WTC11 (cell line): ENCODE data around the gene HID1. TPM values are rescaled to one million over a fixed set of nuclear protein-coding genes. Genes with fewer than 3 reads are reported as not detected.

ENCODE experiments used
- ATAC-seq: fragments of 200-7000 bp; cut with Tn5 transposase; 2 replicates; pipeline ENCODE4 v1.10.0; 2021; ENCODE audit warnings: mild to moderate bottlenecking, moderate library complexity
- CTCF ChIA-PET: fragments of 300-600 bp; sonication (Branson Sonifier 250); formaldehyde crosslinking; loops from one replicate; lab custom pipeline; 2021; ENCODE audit warnings: antibody characterized with exemption; lab: Charles Lee
- POLR2A ChIA-PET: fragments of 350-600 bp; sonication (Branson Sonifier 250); formaldehyde crosslinking; loops from one replicate; lab custom pipeline; 2021; ENCODE audit warnings: antibody characterized with exemption; lab: Charles Lee
- DNase-seq: peaks from one replicate; pipeline ENCODE4 v3.0.0; 2021; ENCODE audit warnings: low spot score
- H3K27ac Mint-ChIP-seq: 2 replicates; pipeline ENCODE4 v1.8.0; 2021; ENCODE audit warnings: mixed read lengths
- H3K27me3 Mint-ChIP-seq: 2 replicates; pipeline ENCODE4 v1.8.0; 2021; ENCODE audit warnings: low read depth, mild to moderate bottlenecking, moderate library complexity, mixed read lengths
- H3K36me3 Mint-ChIP-seq: 2 replicates; pipeline ENCODE4 v1.8.0; 2021; ENCODE audit warnings: mixed read lengths
- H3K4me1 Mint-ChIP-seq: 2 replicates; pipeline ENCODE4 v1.8.0; 2022; ENCODE audit warnings: mixed read lengths
- H3K4me3 Mint-ChIP-seq: 2 replicates; pipeline ENCODE4 v1.8.0; 2021; ENCODE audit warnings: mild to moderate bottlenecking, moderate library complexity, mixed read lengths
- H3K9me3 Mint-ChIP-seq: 2 replicates; pipeline ENCODE4 v1.8.0; 2021; ENCODE audit warnings: mixed read lengths
- CREM ChIP-seq: sonication (generic); formaldehyde crosslinking; IDR thresholded peaks from 2 replicates; pipeline ENCODE4 v1.8.1; 2022; ENCODE audit warnings: mild to moderate bottlenecking, missing genetic modification reagents, moderate library complexity
- ELF4 ChIP-seq: sonication (generic); formaldehyde crosslinking; IDR thresholded peaks from 2 replicates; pipeline ENCODE4 v1.8.1; 2022; ENCODE audit warnings: low read depth, mild to moderate bottlenecking, moderate library complexity, missing genetic modification reagents
- ESRRA ChIP-seq: sonication (generic); formaldehyde crosslinking; IDR thresholded peaks from 2 replicates; pipeline ENCODE4 v1.8.1; 2022; ENCODE audit warnings: mild to moderate bottlenecking, missing genetic modification reagents, borderline replicate concordance
- GTF2I ChIP-seq: fragments of 250-450 bp; sonication (Bioruptor Pico); conservative IDR thresholded peaks from 2 replicates; pipeline ENCODE4 v1.4.0; 2021; ENCODE audit warnings: mild to moderate bottlenecking
- HMGA2 ChIP-seq: fragments of 250-450 bp; sonication (Bioruptor Pico); IDR thresholded peaks from 2 replicates; pipeline ENCODE4 v1.4.0; 2021; ENCODE audit warnings: mild to moderate bottlenecking, moderate library complexity
- KAT7 ChIP-seq: sonication (generic); formaldehyde crosslinking; IDR thresholded peaks from 2 replicates; pipeline ENCODE4 v1.8.1; 2023; ENCODE audit warnings: missing genetic modification reagents, mild to moderate bottlenecking, borderline replicate concordance
- MLX ChIP-seq: sonication (generic); formaldehyde crosslinking; IDR thresholded peaks from 2 replicates; pipeline ENCODE4 v1.8.1; 2023; ENCODE audit warnings: mild to moderate bottlenecking, missing genetic modification reagents, moderate library complexity
- MXD4 ChIP-seq: fragments of 250-450 bp; sonication (Bioruptor Pico); IDR thresholded peaks from 2 replicates; pipeline ENCODE4 v1.8.0; 2021; ENCODE audit warnings: mild to moderate bottlenecking, moderate library complexity, borderline replicate concordance
- NFYB ChIP-seq: sonication (generic); formaldehyde crosslinking; conservative IDR thresholded peaks from 2 replicates; pipeline ENCODE4 v1.8.0; 2022; ENCODE audit warnings: low read depth, missing genetic modification reagents
- PREB ChIP-seq: sonication (generic); formaldehyde crosslinking; IDR thresholded peaks from 2 replicates; pipeline ENCODE4 v1.8.1; 2022; ENCODE audit warnings: mild to moderate bottlenecking, missing genetic modification reagents, moderate library complexity, borderline replicate concordance
- RORB ChIP-seq: fragments of 250-450 bp; sonication (Bioruptor Pico); IDR thresholded peaks from 2 replicates; pipeline ENCODE4 v1.9.0; 2021; ENCODE audit warnings: mild to moderate bottlenecking
- SMAD3 ChIP-seq: sonication (generic); formaldehyde crosslinking; IDR thresholded peaks from 2 replicates; pipeline ENCODE4 v1.8.0; 2022; ENCODE audit warnings: missing genetic modification reagents, mild to moderate bottlenecking, borderline replicate concordance
- TCF7 ChIP-seq: sonication (generic); formaldehyde crosslinking; IDR thresholded peaks from 2 replicates; pipeline ENCODE4 v1.8.0; 2022; ENCODE audit warnings: mild to moderate bottlenecking, low read depth, missing genetic modification reagents, moderate library complexity
- ZNF219 ChIP-seq: sonication (generic); formaldehyde crosslinking; IDR thresholded peaks from 2 replicates; pipeline ENCODE4 v1.8.0; 2023; ENCODE audit warnings: missing genetic modification reagents, mild to moderate bottlenecking, borderline replicate concordance
- ZSCAN18 ChIP-seq: fragments of 250-450 bp; sonication (Bioruptor Pico); IDR thresholded peaks from 2 replicates; pipeline ENCODE4 v2.1.2; 2022; ENCODE audit warnings: mild to moderate bottlenecking, moderate library complexity
- total RNA-seq: library from RNA; stranded (reverse); gene quantifications from 3 replicates; pipeline ENCODE4 v1.2.3, GENCODE V29; 2021
- TF ChIP-seq, protein P1 (sequence below): sonication (generic); formaldehyde crosslinking; IDR thresholded peaks from 2 replicates; pipeline ENCODE4 v1.8.0; 2022; ENCODE audit warnings: mild to moderate bottlenecking, missing genetic modification reagents
- TF ChIP-seq, protein P2 (sequence below): sonication (generic); formaldehyde crosslinking; IDR thresholded peaks from 2 replicates; pipeline ENCODE4 v1.8.1; 2023; ENCODE audit warnings: mild to moderate bottlenecking, missing genetic modification reagents
- TF ChIP-seq, protein P3 (sequence below): sonication (generic); formaldehyde crosslinking; IDR thresholded peaks from 2 replicates; pipeline ENCODE4 v1.8.0; 2022; ENCODE audit warnings: mild to moderate bottlenecking, missing genetic modification reagents
- TF ChIP-seq, protein P4 (sequence below): sonication (generic); formaldehyde crosslinking; IDR thresholded peaks from 2 replicates; pipeline ENCODE4 v1.8.1; 2022; ENCODE audit warnings: low read depth, mild to moderate bottlenecking, moderate library complexity, missing genetic modification reagents, borderline replicate concordance

HID1 gene
- total RNA-seq, 1 experiment from 2014 or later, result 16.7 TPM

DNA sequence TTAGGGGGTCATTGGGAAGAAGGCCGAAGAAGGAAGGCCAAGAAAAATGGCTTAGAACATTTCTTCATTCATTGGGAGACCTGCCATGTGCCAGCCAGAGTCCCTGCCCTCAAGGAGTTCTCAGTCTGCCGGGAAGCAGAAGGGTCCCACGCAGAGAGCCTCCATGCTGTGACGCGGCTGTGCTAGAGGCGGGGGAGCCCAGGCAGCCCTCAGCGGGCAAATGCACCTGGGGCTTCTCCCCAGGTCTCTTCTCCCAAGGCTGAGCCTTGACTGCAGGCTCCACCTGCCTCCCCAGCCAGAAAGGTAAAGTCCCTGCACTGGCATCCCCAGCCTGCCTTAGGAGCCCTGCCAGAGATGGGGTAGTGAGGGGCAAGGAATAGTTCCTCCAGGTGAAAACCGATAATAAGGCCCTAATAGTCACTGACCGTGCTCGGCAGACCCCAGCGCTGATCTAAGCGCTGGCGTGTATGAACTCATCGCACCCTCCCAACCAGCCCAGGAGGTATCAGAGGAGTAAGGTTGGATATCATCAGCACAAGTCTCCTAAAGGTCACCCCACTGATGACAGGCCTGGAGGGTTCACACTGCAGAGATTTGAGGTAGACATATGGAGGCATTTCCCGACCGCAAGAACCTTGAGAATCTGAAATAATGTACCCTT, 8.9 kb upstream of the HID1 start:
- no peak; the same call in 1 of the 2 replicates for ATAC-seq
- peaks cover 14% of the 10 kb centered on the region for H3K4me1 Mint-ChIP-seq
- H3K36me3 Mint-ChIP-seq, result no peaks in the 10 kb centered on the region
- H3K4me3 Mint-ChIP-seq, result peak overlapping the region; percentile 83
- ChIA-PET CTCF (interaction anchor here (1.8 kb wide), 1 partner anchor 23 kb away, joined by 4 read pairs; no protein-coding TSS in a partner anchor), POLR2A (no interaction called here)
- no peaks in the 10 kb centered on the region for H3K9me3 Mint-ChIP-seq
- H3K27ac Mint-ChIP-seq, result peak overlapping the region; percentile 92
- TF ChIP-seq TCF7 (CRISPR knock-in tag), result no peak
- no peak for TF ChIP-seq MLX
- TF ChIP-seq KAT7, result no peak
- TF ChIP-seq PREB (CRISPR knock-in tag), result no peak
- no peak for TF ChIP-seq SMAD3
- no peak for TF ChIP-seq ELF4 (CRISPR knock-in tag)
- TF ChIP-seq, protein P1, sequence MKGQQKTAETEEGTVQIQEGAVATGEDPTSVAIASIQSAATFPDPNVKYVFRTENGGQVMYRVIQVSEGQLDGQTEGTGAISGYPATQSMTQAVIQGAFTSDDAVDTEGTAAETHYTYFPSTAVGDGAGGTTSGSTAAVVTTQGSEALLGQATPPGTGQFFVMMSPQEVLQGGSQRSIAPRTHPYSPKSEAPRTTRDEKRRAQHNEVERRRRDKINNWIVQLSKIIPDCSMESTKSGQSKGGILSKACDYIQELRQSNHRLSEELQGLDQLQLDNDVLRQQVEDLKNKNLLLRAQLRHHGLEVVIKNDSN (CRISPR knock-in tag), result no peak
- TF ChIP-seq, protein P2, sequence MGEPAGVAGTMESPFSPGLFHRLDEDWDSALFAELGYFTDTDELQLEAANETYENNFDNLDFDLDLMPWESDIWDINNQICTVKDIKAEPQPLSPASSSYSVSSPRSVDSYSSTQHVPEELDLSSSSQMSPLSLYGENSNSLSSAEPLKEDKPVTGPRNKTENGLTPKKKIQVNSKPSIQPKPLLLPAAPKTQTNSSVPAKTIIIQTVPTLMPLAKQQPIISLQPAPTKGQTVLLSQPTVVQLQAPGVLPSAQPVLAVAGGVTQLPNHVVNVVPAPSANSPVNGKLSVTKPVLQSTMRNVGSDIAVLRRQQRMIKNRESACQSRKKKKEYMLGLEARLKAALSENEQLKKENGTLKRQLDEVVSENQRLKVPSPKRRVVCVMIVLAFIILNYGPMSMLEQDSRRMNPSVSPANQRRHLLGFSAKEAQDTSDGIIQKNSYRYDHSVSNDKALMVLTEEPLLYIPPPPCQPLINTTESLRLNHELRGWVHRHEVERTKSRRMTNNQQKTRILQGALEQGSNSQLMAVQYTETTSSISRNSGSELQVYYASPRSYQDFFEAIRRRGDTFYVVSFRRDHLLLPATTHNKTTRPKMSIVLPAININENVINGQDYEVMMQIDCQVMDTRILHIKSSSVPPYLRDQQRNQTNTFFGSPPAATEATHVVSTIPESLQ (CRISPR knock-in tag), result no peak
- no peak for TF ChIP-seq ESRRA (CRISPR knock-in tag)
- no peak for TF ChIP-seq GTF2I (CRISPR knock-in tag)
- no peak for TF ChIP-seq MXD4 (CRISPR knock-in tag)
- no peak for TF ChIP-seq ZNF219 (CRISPR knock-in tag)
- no peak for TF ChIP-seq HMGA2 (CRISPR knock-in tag)
- no peak for TF ChIP-seq ZSCAN18 (CRISPR knock-in tag)
- no peak for TF ChIP-seq CREM (CRISPR knock-in tag)
- peaks cover 33% of the 10 kb centered on the region for H3K27me3 Mint-ChIP-seq
- DNase-seq, result no peak

DNA sequence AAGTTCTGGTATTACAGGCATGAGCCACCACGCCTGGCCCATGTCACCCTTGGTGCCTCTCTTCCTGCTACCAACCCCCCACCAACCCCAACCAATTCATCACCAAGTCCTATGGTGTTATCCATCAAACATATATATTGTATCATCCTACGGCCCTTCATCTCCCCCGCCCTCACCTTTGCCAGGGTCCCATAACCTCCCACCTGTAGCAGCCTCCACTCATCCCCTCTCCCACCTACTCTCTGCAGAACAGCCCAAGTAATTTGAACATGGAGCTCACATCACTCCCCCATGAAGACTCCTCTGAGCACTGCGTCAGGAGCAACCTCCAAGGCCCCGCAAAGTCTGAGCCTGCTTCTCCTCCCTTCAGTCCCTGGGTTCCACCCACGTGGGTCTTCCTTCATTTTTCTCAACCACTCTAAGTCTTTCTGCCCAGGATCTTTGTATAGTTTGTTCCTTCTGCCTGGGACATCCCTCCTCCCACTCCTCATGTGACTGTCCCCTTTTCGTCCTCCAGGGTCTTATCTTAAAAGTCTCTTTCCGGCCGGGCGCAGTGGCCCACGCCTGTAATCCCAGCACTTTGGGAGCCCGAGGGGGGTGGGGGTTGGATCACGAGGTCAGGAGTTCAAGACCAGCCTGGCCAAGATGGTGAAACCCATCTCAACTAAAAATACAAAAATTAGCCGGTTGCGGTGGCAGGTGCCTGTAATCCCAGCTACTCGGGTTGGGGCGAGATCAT, 7.0 kb upstream of the HID1 start:
- peaks cover 13% of the 10 kb centered on the region for H3K4me1 Mint-ChIP-seq
- DNase-seq (no peak), ATAC-seq (no peak)
- CTCF ChIA-PET, result interaction anchor here (1.2 to 1.8 kb wide), 4 partner anchors 18 to 222 kb away, joined by 3 to 6 read pairs (median 4); no protein-coding TSS in a partner anchor
- H3K27ac Mint-ChIP-seq, result no peak overlapping the region
- no peak overlapping the region for H3K4me3 Mint-ChIP-seq
- H3K36me3 Mint-ChIP-seq, result no peaks in the 10 kb centered on the region
- no peaks in the 10 kb centered on the region for H3K9me3 Mint-ChIP-seq
- POLR2A ChIA-PET, result interaction anchor here (0.7 kb wide), 1 partner anchor 14 kb away, joined by 6 read pairs; no protein-coding TSS in a partner anchor
- peaks cover 48% of the 10 kb centered on the region for H3K27me3 Mint-ChIP-seq
- TF ChIP-seq KAT7, result no peak
- TF ChIP-seq, protein P2 (CRISPR knock-in tag), result no peak
- TF ChIP-seq, protein P3, sequence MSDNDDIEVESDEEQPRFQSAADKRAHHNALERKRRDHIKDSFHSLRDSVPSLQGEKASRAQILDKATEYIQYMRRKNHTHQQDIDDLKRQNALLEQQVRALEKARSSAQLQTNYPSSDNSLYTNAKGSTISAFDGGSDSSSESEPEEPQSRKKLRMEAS (CRISPR knock-in tag), result no peak
- TF ChIP-seq RORB (CRISPR knock-in tag), result no peak
- TF ChIP-seq NFYB (CRISPR knock-in tag), result no peak
- no peak for TF ChIP-seq CREM (CRISPR knock-in tag)
- TF ChIP-seq, protein P4, sequence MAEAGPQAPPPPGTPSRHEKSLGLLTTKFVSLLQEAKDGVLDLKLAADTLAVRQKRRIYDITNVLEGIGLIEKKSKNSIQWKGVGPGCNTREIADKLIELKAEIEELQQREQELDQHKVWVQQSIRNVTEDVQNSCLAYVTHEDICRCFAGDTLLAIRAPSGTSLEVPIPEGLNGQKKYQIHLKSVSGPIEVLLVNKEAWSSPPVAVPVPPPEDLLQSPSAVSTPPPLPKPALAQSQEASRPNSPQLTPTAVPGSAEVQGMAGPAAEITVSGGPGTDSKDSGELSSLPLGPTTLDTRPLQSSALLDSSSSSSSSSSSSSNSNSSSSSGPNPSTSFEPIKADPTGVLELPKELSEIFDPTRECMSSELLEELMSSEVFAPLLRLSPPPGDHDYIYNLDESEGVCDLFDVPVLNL, result no peak
